ENCODE results near the gene MAGI2. TPM values are rescaled to one million over a fixed set of nuclear protein-coding genes. Genes with fewer than 3 reads are reported as not detected.

MAGI2 gene
- total and polyA plus RNA-seq, 2 donors (not counting 3 experiments of a cell fraction or from before 2014, with no cell fraction given): 0.28 to 6.0 TPM

DNA sequence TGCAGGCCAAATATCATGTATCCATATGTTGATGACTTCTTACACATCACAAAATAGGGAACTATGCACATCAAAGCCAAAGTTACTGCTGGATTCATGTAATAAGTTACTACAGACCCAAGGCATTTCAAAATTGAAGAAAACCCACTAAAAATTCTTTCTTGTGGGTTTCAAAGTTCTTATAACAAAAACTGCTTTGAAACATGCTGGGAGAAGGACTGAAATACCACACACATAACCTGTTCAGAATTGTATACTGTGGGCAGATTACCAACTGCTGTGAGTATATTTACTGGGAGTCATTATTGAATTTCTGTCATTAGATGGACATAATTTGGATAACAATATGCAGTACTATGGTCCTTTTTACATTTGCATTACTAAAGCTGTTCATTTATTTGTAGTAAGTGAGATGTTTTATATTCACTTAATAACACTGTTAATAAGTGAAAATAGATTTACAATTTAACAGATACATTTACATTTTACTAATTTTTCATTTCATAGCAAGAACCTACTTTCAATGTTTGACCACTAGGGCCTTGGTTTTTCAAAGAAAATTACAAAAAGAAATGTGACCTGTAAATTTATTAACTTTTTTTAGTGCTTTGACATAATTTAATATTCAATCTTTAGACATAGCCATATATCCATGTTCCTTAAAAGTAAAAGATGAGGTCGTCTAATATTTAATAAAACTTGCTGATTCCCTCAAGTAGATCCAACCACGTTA, 132.6 kb downstream of the MAGI2 start:
- no peaks in the 10 kb centered on the region for H4K20me1 ChIP-seq (replicated peaks; ENCODE audit: control insufficient read depth, extremely low read depth, insufficient read depth, low read length)
- H3K9me3 ChIP-seq (replicated peaks; ENCODE audit: control insufficient read depth, insufficient read depth, low read length): no peaks in the 10 kb centered on the region
- no peaks in the 10 kb centered on the region for H3K27me3 ChIP-seq (ENCODE audit: control insufficient read depth in 2 of 2, insufficient read depth in 2 of 2, low read length in 2 of 2)
- dilution Hi-C loops (cut with MboI; ENCODE audit: extremely low pct_ligation_motif_present, low sequenced_read_pairs) (no loop called here), intact Hi-C loops (cut with micrococcal nuclease) (no loop called here)
- no TSS peak for BruUV-seq (replicated peaks)
- no peak overlapping the region for H3K4me2 ChIP-seq (ENCODE audit: insufficient read depth, low read length)
- H3K9me1 ChIP-seq (replicated peaks; ENCODE audit: control insufficient read depth, extremely low read depth, insufficient read depth, low read length): no peaks in the 10 kb centered on the region
- ChIA-PET CTCF (interaction anchor here (0.9 to 1.3 kb wide), 3 partner anchors 13 to 23 kb away, joined by 3 read pairs; no protein-coding TSS in a partner anchor), POLR2A (no interaction called here)
- no peak overlapping the region for H3K9ac ChIP-seq (replicated peaks; ENCODE audit: extremely low read depth, insufficient read depth, low read length)
- no peak overlapping the region for H2AFZ ChIP-seq (ENCODE audit: low read depth, low read length)
- no peak for TF ChIP-seq JUN (IDR thresholded peaks at IDR 0.05; ENCODE audit: borderline replicate concordance, insufficient read depth, insufficient read length, low read depth)
- no peak for TF ChIP-seq MYC (IDR thresholded peaks at IDR 0.05; ENCODE audit: low read depth, low read length)
- TF ChIP-seq EZH2 (IDR thresholded peaks at IDR 0.05; ENCODE audit: borderline replicate concordance, low read depth, low read length, severe bottlenecking): no peak
- TF ChIP-seq GATA2 (IDR thresholded peaks at IDR 0.05; ENCODE audit: insufficient read depth, insufficient read length, low read depth, low read length): no peak
- no peak for TF ChIP-seq FOS (IDR thresholded peaks at IDR 0.05; ENCODE audit: borderline replicate concordance, insufficient read depth, low read length)
- no peak for TF ChIP-seq MAX (IDR thresholded peaks at IDR 0.05; ENCODE audit: insufficient read depth, insufficient read length)
- TF ChIP-seq, protein P1, sequence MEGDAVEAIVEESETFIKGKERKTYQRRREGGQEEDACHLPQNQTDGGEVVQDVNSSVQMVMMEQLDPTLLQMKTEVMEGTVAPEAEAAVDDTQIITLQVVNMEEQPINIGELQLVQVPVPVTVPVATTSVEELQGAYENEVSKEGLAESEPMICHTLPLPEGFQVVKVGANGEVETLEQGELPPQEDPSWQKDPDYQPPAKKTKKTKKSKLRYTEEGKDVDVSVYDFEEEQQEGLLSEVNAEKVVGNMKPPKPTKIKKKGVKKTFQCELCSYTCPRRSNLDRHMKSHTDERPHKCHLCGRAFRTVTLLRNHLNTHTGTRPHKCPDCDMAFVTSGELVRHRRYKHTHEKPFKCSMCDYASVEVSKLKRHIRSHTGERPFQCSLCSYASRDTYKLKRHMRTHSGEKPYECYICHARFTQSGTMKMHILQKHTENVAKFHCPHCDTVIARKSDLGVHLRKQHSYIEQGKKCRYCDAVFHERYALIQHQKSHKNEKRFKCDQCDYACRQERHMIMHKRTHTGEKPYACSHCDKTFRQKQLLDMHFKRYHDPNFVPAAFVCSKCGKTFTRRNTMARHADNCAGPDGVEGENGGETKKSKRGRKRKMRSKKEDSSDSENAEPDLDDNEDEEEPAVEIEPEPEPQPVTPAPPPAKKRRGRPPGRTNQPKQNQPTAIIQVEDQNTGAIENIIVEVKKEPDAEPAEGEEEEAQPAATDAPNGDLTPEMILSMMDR (IDR thresholded peaks at IDR 0.05; ENCODE audit: extremely low read depth in 1 of 2, insufficient read depth in 1 of 2, low read depth in 1 of 2, low read length in 2 of 2): no peak
- no peak for TF ChIP-seq POLR2AphosphoS5 (IDR thresholded peaks at IDR 0.05; ENCODE audit: insufficient read depth, low read depth, low read length)
- TF ChIP-seq POLR2A (IDR thresholded peaks at IDR 0.05; ENCODE audit: low read depth, low read length): no peak
- peaks cover 8% of the 10 kb centered on the region for H3K4me1 ChIP-seq (ENCODE audit: control insufficient read depth, extremely low read depth, insufficient read depth, low read length)
- FAIRE-seq (no peak), DNase-seq (ENCODE audit: low read depth, low spot score) (no peak)
- H3K36me3 ChIP-seq (ENCODE audit: control insufficient read depth in 2 of 2, extremely low read depth in 1 of 2, insufficient read depth in 2 of 2, low read length in 2 of 2): no peaks in the 10 kb centered on the region
- no peak overlapping the region for H3K27ac ChIP-seq (ENCODE audit: insufficient read depth, low read depth, low read length)
- no peak overlapping the region for H3K4me3 ChIP-seq (replicated peaks in 1 of 3; ENCODE audit: insufficient read depth in 1 of 3, low read depth in 1 of 3, low read length in 3 of 3)
- H3K79me2 ChIP-seq (ENCODE audit: control insufficient read depth, insufficient read depth, low read length): no peaks in the 10 kb centered on the region
